Peyer's patch (tissue), 4 donors: ENCODE data around the gene ERO1A.

Experiments used
- CTCF ChIP-seq, 6 experiments: fragments of 450-650 bp in 4 of 6; fragments of 200-600 bp in 2 of 6; sonication (generic) in 1 of 6; IDR thresholded peaks; one replicate each; pipeline ENCODE4 v1.5.1; 2017 to 2019; ENCODE audit warnings: antibody characterized with exemption in 6 of 6, mild to moderate bottlenecking in 3 of 6, moderate library complexity in 1 of 6
- POLR2A ChIP-seq, 2 donors: fragments of 450-650 bp; IDR thresholded peaks; one replicate each; pipeline ENCODE4 v1.5.1; 2017; ENCODE audit warnings: antibody characterized with exemption in 2 of 2, mild to moderate bottlenecking in 2 of 2, moderate library complexity in 2 of 2

DNA sequence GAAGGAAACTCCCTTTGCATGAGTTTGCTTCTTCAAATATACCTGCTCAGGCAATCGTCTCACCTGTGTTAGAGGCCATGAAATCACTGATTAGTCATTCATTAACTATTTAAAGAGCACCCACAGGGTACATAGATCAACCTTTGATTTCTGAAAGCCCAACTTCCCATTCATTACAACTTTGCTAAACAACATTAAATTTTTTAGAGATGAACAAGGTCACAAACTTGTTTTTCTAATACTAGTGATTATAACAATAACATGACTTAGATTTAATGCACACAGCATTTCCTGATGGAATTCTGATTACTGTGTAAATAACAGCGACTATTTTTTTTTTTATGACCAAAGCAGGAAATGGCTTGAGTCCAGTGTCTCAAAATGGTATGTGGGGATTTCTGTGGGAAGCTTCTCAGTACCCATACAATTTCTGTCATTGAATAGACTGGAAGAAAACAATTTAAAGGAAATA lies 5.4 kb upstream of the ERO1A start:
- no peak for TF ChIP-seq POLR2A (IDR thresholded peaks at IDR 0.05)
- TF ChIP-seq CTCF (IDR thresholded peaks at IDR 0.05): no peak
